ENCODE results near the gene KIF6. TPM values are rescaled to one million over a fixed set of nuclear protein-coding genes. Genes with fewer than 3 reads are reported as not detected.

The KIF6 gene
- total and polyA plus RNA-seq, 5 donors: 0.25 to 1.4 (median 0.43) TPM

- peaks cover 3% of the 10 kb centered on the region for H3K4me1 ChIP-seq (ENCODE audit: control insufficient read depth, insufficient read depth, low read length)
- no peak for DNase-seq
- no peak overlapping the region for H3K4me3 ChIP-seq (ENCODE audit: low read length)
- no peaks in the 10 kb centered on the region for H3K9me3 ChIP-seq (ENCODE audit: control insufficient read depth, low read length)
- no peak overlapping the region for H3K27ac ChIP-seq (ENCODE audit: low read length)
- WGBS: 58% methylated on average over 1 of the region's 1 CpG
- intact Hi-C loops (cut with DNase I): no loop called here
- H3K27me3 ChIP-seq (ENCODE audit: control insufficient read depth, insufficient read depth): no peaks in the 10 kb centered on the region
- ATAC-seq: no peak
These were observed 256.8 kb downstream of the KIF6 start for GRCh38 chr6:39468385-39468784.

DNA sequence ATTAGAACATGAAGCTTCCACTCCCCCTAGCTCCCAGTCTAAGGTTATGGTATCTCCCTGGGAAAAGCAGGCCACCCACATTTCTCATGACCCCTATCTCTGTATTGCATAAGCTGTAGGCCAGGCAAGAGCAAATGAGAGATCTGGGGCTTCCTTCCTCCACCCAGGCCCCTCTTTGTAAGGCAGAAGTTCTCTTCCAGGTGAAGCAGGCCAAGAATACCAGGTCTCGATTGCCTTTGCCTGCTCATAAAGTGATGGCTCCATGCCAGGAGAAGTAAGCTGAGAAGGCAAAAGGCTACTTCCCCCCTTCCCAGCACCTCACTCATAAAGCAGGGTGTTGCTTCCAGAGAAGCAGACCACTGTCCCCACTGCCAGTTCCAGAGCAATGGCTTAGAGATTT lies 258.6 kb downstream of the KIF6 start:
- 70% methylated on average over 1 of the region's 1 CpG for WGBS
- Histone ChIP-seq H3K9me3 (ENCODE audit: control insufficient read depth, low read length) (no peaks in the 10 kb centered on the region), H3K27ac (ENCODE audit: low read length) (no peak overlapping the region), H3K4me1 (ENCODE audit: control insufficient read depth, insufficient read depth, low read length) (no peaks in the 10 kb centered on the region), H3K27me3 (ENCODE audit: control insufficient read depth, insufficient read depth) (no peaks in the 10 kb centered on the region), H3K4me3 (ENCODE audit: low read length) (no peak overlapping the region)
- DNase-seq: no peak
- intact Hi-C loops (cut with DNase I): no loop called here
- ATAC-seq: no peak

GRCh38 chr6:39465539-39465938 lies 259.7 kb downstream of the KIF6 start:
- Histone ChIP-seq H3K4me1 (ENCODE audit: control insufficient read depth, insufficient read depth, low read length) (no peaks in the 10 kb centered on the region), H3K27ac (ENCODE audit: low read length) (no peak overlapping the region), H3K9me3 (ENCODE audit: control insufficient read depth, low read length) (no peaks in the 10 kb centered on the region), H3K4me3 (ENCODE audit: low read length) (no peak overlapping the region), H3K27me3 (ENCODE audit: control insufficient read depth, insufficient read depth) (no peaks in the 10 kb centered on the region)
- DNase-seq (no peak), ATAC-seq (no peak)
- 69% methylated on average over 1 of the region's 1 CpG for WGBS
- intact Hi-C loops (cut with DNase I): no loop called here

GRCh38 chr6:39464067-39464466 lies 261.1 kb downstream of the KIF6 start:
- Histone ChIP-seq H3K4me1 (ENCODE audit: control insufficient read depth, insufficient read depth, low read length) (no peaks in the 10 kb centered on the region), H3K4me3 (ENCODE audit: low read length) (no peak overlapping the region), H3K9me3 (ENCODE audit: control insufficient read depth, low read length) (no peaks in the 10 kb centered on the region), H3K27ac (ENCODE audit: low read length) (no peak overlapping the region), H3K27me3 (ENCODE audit: control insufficient read depth, insufficient read depth) (no peaks in the 10 kb centered on the region)
- ATAC-seq (no peak), DNase-seq (no peak)
- intact Hi-C loops (cut with DNase I): no loop called here
- WGBS: 78% methylated on average over 5 of the region's 5 CpGs

DNA sequence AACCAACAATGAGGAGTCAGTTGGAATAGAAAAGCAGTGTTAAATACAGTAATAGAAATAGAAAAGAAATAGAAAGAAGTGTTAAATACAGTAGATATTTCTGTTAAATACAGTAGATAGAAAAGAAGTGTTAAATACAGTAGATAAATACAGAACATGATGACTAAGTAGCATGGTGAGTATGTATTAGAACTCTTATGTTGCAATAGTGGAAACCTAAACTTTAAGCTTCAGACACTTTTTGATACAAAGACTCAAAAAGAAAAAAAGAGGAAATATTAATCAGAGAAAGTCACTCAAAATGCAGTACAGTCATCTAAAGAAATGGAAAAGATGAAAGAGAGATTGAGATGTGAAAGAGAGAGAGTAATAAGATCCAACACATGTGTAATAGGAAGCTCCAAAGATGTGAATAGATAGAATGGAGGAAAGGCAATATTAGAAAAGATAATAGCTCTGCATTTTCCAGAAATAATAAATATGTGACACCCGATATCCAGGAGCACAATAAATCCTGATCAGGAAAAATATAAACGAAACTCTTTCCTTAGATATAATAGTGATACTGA lies 271.2 kb downstream of the KIF6 start:
- WGBS: 93% methylated on average over 2 of the region's 2 CpGs
- intact Hi-C loops (cut with DNase I): no loop called here
- no peak for ATAC-seq

DNA sequence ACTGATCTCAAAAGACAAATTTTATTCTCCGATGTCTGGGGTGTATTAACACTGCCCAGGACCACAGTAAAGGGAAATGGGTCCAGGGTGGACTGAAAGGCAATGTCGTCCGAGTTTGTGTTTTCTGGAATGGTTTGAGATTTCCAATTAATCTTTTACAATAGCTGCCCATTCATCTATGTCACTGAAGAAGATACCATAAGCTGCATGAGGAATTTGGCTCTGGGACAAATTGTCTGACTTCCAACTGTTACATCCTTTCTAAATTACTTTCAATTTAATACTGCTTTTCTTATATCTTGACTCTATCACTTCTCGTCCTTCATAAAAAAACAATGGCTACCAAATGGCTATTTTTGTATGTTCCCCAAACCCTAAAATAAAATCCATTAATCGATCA lies 272.0 kb downstream of the KIF6 start:
- Histone ChIP-seq H3K27me3 (ENCODE audit: control insufficient read depth, insufficient read depth) (no peaks in the 10 kb centered on the region), H3K27ac (ENCODE audit: low read length) (no peak overlapping the region), H3K4me3 (ENCODE audit: low read length) (no peak overlapping the region), H3K9me3 (ENCODE audit: control insufficient read depth, low read length) (no peaks in the 10 kb centered on the region), H3K4me1 (ENCODE audit: control insufficient read depth, insufficient read depth, low read length) (no peaks in the 10 kb centered on the region)
- WGBS: 50% methylated on average over 5 of the region's 5 CpGs
- no peak for DNase-seq
- intact Hi-C loops (cut with DNase I): no loop called here
- ATAC-seq: no peak

More for the DNA sequence above, 271.2 kb downstream of the KIF6 start:
- Histone ChIP-seq H3K9me3 (ENCODE audit: control insufficient read depth, low read length) (no peaks in the 10 kb centered on the region), H3K27ac (ENCODE audit: low read length) (no peak overlapping the region), H3K4me3 (ENCODE audit: low read length) (no peak overlapping the region), H3K27me3 (ENCODE audit: control insufficient read depth, insufficient read depth) (no peaks in the 10 kb centered on the region), H3K4me1 (ENCODE audit: control insufficient read depth, insufficient read depth, low read length) (no peaks in the 10 kb centered on the region)
- no peak for DNase-seq

GRCh38 chr6:39452306-39453145 lies 272.7 kb downstream of the KIF6 start:
- no peak overlapping the region for H3K4me3 ChIP-seq (ENCODE audit: low read length)
- H3K9me3 ChIP-seq (ENCODE audit: control insufficient read depth, low read length): no peaks in the 10 kb centered on the region
- WGBS: 87% methylated on average over 5 of the region's 5 CpGs
- no peaks in the 10 kb centered on the region for H3K27me3 ChIP-seq (ENCODE audit: control insufficient read depth, insufficient read depth)
- intact Hi-C loops (cut with DNase I): no loop called here
- no peaks in the 10 kb centered on the region for H3K4me1 ChIP-seq (ENCODE audit: control insufficient read depth, insufficient read depth, low read length)
- ATAC-seq (no peak), DNase-seq (no peak)
- H3K27ac ChIP-seq (ENCODE audit: low read length): no peak overlapping the region

DNA sequence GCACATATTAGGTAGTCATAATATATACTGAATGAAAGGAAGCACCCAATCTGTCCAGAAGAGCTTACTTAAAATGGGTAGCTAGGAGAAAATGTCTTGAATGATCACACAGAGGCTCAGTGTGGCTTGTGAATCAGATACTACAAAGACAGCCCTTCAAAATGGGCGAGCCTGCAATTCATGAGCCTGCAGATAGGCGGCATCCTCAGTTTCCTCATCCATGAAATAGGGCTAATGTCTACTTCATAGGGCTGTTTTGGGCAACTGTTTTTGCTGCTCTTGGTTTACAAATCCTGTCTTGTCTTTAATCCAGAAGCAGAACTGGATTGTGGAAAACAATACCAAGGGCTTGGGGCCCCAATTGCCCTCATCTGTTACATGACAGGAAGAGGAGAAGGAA lies 273.4 kb downstream of the KIF6 start:
- ATAC-seq: no peak

GRCh38 chr6:39449022-39449421 lies 276.2 kb downstream of the KIF6 start:
- Histone ChIP-seq H3K9me3 (ENCODE audit: control insufficient read depth, low read length) (no peaks in the 10 kb centered on the region), H3K4me3 (ENCODE audit: low read length) (no peak overlapping the region), H3K27ac (ENCODE audit: low read length) (no peak overlapping the region), H3K4me1 (ENCODE audit: control insufficient read depth, insufficient read depth, low read length) (no peaks in the 10 kb centered on the region), H3K27me3 (ENCODE audit: control insufficient read depth, insufficient read depth) (no peaks in the 10 kb centered on the region)
- DNase-seq: no peak
- no peak for ATAC-seq
- WGBS: 83% methylated on average over 5 of the region's 5 CpGs
- intact Hi-C loops (cut with DNase I): no loop called here

More for the DNA sequence above, 273.4 kb downstream of the KIF6 start:
- intact Hi-C loops (cut with DNase I): no loop called here
- H3K4me3 ChIP-seq (ENCODE audit: low read length): no peak overlapping the region
- H3K9me3 ChIP-seq (ENCODE audit: control insufficient read depth, low read length): no peaks in the 10 kb centered on the region
- no peak for DNase-seq
- no peak overlapping the region for H3K27ac ChIP-seq (ENCODE audit: low read length)
- 75% methylated on average over 2 of the region's 2 CpGs for WGBS
- no peaks in the 10 kb centered on the region for H3K4me1 ChIP-seq (ENCODE audit: control insufficient read depth, insufficient read depth, low read length)
- no peaks in the 10 kb centered on the region for H3K27me3 ChIP-seq (ENCODE audit: control insufficient read depth, insufficient read depth)

DNA sequence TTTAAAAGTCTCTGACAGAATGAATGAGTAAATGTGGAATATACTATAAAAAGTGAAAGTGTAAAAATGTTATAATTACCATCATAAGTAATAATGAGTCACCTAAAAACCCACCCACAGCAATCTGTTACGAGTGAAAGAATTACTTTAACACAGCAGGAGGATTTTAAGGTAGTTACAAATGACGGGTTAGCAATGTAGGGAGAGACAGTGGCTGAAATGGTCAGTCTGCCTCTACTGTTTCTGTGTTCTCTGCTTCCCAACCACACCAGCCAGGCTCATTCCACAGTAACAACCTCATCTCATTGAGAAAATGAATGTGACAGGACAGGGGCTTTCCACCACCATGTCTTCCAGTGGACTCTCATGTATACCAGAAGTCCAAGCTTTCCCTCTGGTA lies 278.3 kb downstream of the KIF6 start:
- intact Hi-C loops (cut with DNase I): no loop called here
- Histone ChIP-seq H3K4me1 (ENCODE audit: control insufficient read depth, insufficient read depth, low read length) (no peaks in the 10 kb centered on the region), H3K27me3 (ENCODE audit: control insufficient read depth, insufficient read depth) (no peaks in the 10 kb centered on the region), H3K27ac (ENCODE audit: low read length) (no peak overlapping the region), H3K4me3 (ENCODE audit: low read length) (no peak overlapping the region), H3K9me3 (ENCODE audit: control insufficient read depth, low read length) (no peaks in the 10 kb centered on the region)
- no peak for ATAC-seq
- 84% methylated on average over 2 of the region's 2 CpGs for WGBS
- no peak for DNase-seq

GRCh38 chr6:39445667-39446066 lies 279.5 kb downstream of the KIF6 start:
- Histone ChIP-seq H3K27me3 (ENCODE audit: control insufficient read depth, insufficient read depth) (no peaks in the 10 kb centered on the region), H3K4me1 (ENCODE audit: control insufficient read depth, insufficient read depth, low read length) (no peaks in the 10 kb centered on the region), H3K4me3 (ENCODE audit: low read length) (no peak overlapping the region), H3K27ac (ENCODE audit: low read length) (no peak overlapping the region), H3K9me3 (ENCODE audit: control insufficient read depth, low read length) (no peaks in the 10 kb centered on the region)
- no peak for DNase-seq
- ATAC-seq: no peak
- intact Hi-C loops (cut with DNase I): no loop called here
- WGBS: 94% methylated on average over 1 of the region's 1 CpG

Data from right cardiac atrium (tissue), 5 donors.